ENCODE data around the gene CSNK2A2. TPM values are rescaled to one million over a fixed set of nuclear protein-coding genes. Genes with fewer than 3 reads are reported as not detected.

Gene CSNK2A2
- total RNA-seq, 1 donor from 2014 or later: 96.2 TPM

DNA sequence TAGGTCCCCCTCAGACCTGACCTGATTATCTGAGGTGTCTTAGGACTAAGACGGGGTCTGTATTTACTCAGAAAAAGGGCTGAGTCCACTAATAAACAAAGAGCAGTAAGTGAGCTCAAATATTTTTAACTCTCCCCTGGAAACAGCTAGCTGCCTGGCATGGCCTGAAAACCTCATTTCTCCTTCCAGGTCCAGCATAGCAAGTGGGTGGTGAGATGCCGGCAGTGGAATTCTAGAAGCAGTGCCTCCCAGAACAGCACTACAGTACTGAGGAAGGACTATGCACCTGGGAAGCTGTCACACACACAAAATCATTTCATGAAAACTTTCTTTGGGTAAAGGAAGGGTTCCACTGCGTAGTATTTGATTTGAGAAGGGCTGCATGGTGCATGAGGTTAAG lies 39.2 kb downstream of the CSNK2A2 start:
- Histone ChIP-seq H3K27me3 (ENCODE audit: insufficient read depth, low read length) (no peaks in the 10 kb centered on the region), H4K20me1 (ENCODE audit: insufficient read depth, low read length) (no peaks in the 10 kb centered on the region), H3K36me3 (ENCODE audit: insufficient read depth, low read length) (peaks cover 30% of the 10 kb centered on the region), H3K79me2 (ENCODE audit: insufficient read depth, low read length) (no peaks in the 10 kb centered on the region), H3K27ac (ENCODE audit: low read depth, low read length) (no peak overlapping the region), H2AFZ (ENCODE audit: low read depth, low read length) (no peak overlapping the region), H3K4me2 (ENCODE audit: low read length) (no peak overlapping the region), H3K9ac (ENCODE audit: low read length) (no peak overlapping the region), H3K4me1 (ENCODE audit: insufficient read depth, low read length) (no peaks in the 10 kb centered on the region), H3K4me3 (ENCODE audit: insufficient read depth, low read depth, low read length) (no peak overlapping the region), H3K9me3 (ENCODE audit: insufficient read depth, low read depth, low read length) (no peaks in the 10 kb centered on the region)
- Mint-ChIP-seq H3K27ac (ENCODE audit: unreplicated experiment) (no peak overlapping the region), H3K4me1 (ENCODE audit: low read depth, unreplicated experiment) (no peaks in the 10 kb centered on the region), H3K4me3 (ENCODE audit: unreplicated experiment) (no peak overlapping the region), H3K36me3 (ENCODE audit: low read depth, unreplicated experiment) (peaks cover 18% of the 10 kb centered on the region), H3K27me3 (ENCODE audit: low read depth, unreplicated experiment) (no peaks in the 10 kb centered on the region), H3K9me3 (ENCODE audit: unreplicated experiment) (no peaks in the 10 kb centered on the region)
- TF ChIP-seq CTCF (IDR thresholded peaks at IDR 0.05; ENCODE audit: insufficient read depth, low read depth, low read length) (no peak), EZH2 (IDR thresholded peaks at IDR 0.05; ENCODE audit: insufficient read depth, low read length) (no peak)
- DNase-seq (ENCODE audit: low read depth): no peak
- FAIRE-seq: no peak

DNA sequence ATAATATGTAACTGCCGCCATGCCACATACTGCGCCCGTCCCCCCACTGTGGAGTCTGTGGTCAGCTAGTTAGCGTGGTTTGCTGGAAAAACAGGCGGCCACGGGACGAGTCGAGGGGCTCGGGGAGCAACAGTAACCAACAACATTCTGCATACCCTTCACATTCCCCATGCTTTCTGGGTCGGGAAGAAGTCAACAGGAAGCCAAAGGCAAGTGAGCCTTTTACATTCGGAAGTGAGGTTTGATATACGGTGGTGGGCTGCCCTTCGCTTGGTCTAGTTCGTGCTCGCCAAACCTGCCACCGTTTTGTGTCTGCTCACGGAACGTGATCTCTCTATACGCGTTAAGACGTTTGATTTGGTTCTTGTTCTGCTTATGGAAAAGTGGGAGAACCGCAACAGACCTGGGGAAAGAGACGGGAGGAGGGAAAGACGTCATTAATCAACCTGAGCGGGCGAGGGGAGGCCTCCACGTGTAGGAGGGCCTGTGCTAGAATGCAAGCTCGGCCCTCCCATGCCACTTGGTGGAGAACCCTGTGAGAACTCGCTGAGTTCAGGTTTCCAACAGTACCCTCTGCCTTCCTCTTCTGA lies 39.9 kb downstream of the CSNK2A2 start:
- peaks cover 23% of the 10 kb centered on the region for H3K36me3 ChIP-seq (ENCODE audit: insufficient read depth, low read length)
- H3K4me2 ChIP-seq (ENCODE audit: low read length): no peak overlapping the region
- no peak overlapping the region for H3K27ac ChIP-seq (ENCODE audit: low read depth, low read length)
- H3K4me1 Mint-ChIP-seq (ENCODE audit: low read depth, unreplicated experiment): no peaks in the 10 kb centered on the region
- H4K20me1 ChIP-seq (ENCODE audit: insufficient read depth, low read length): no peaks in the 10 kb centered on the region
- H3K79me2 ChIP-seq (ENCODE audit: insufficient read depth, low read length): no peaks in the 10 kb centered on the region
- H3K36me3 Mint-ChIP-seq (ENCODE audit: low read depth, unreplicated experiment): peaks cover 17% of the 10 kb centered on the region
- H3K27ac Mint-ChIP-seq (ENCODE audit: unreplicated experiment): no peak overlapping the region
- H3K27me3 ChIP-seq (ENCODE audit: insufficient read depth, low read length): no peaks in the 10 kb centered on the region
- no peak overlapping the region for H3K4me3 ChIP-seq (ENCODE audit: insufficient read depth, low read depth, low read length)
- no peak for FAIRE-seq
- TF ChIP-seq EZH2 (IDR thresholded peaks at IDR 0.05; ENCODE audit: insufficient read depth, low read length) (no peak), CTCF (IDR thresholded peaks at IDR 0.05; ENCODE audit: insufficient read depth, low read depth, low read length) (no peak)
- no peaks in the 10 kb centered on the region for H3K9me3 ChIP-seq (ENCODE audit: insufficient read depth, low read depth, low read length)
- no peak overlapping the region for H3K9ac ChIP-seq (ENCODE audit: low read length)
- H3K27me3 Mint-ChIP-seq (ENCODE audit: low read depth, unreplicated experiment): no peaks in the 10 kb centered on the region
- H3K4me3 Mint-ChIP-seq (ENCODE audit: unreplicated experiment): no peak overlapping the region
- H3K4me1 ChIP-seq (ENCODE audit: insufficient read depth, low read length): no peaks in the 10 kb centered on the region
- DNase-seq (ENCODE audit: low read depth): no peak
- no peak overlapping the region for H2AFZ ChIP-seq (ENCODE audit: low read depth, low read length)
- H3K9me3 Mint-ChIP-seq (ENCODE audit: unreplicated experiment): no peaks in the 10 kb centered on the region

DNA sequence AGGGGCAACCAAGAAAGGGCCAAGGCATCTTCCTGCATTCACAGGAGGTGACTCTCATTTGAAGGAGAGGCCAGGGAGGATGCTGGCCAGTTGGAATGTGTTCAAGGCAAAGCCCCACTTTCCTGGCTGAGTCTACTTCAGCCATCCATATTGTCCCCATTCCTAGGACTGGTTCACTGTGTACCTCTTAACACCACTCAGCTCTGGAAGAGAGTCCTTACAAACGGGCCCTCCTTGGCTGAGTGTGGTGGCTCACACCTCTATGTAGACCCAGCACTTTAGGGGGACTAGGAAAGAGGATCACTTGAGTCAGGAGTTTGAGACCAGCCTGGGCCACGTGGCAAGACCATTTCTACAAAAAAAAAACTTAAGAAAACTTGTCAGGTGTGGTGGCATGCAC lies 40.7 kb downstream of the CSNK2A2 start:
- H3K27ac ChIP-seq (ENCODE audit: low read depth, low read length): no peak overlapping the region
- H3K4me3 ChIP-seq (ENCODE audit: insufficient read depth, low read depth, low read length): no peak overlapping the region
- H3K36me3 ChIP-seq (ENCODE audit: insufficient read depth, low read length): peaks cover 18% of the 10 kb centered on the region
- H3K4me1 ChIP-seq (ENCODE audit: insufficient read depth, low read length): no peaks in the 10 kb centered on the region
- H3K27me3 ChIP-seq (ENCODE audit: insufficient read depth, low read length): no peaks in the 10 kb centered on the region
- H4K20me1 ChIP-seq (ENCODE audit: insufficient read depth, low read length): no peaks in the 10 kb centered on the region
- H3K4me1 Mint-ChIP-seq (ENCODE audit: low read depth, unreplicated experiment): no peaks in the 10 kb centered on the region
- H2AFZ ChIP-seq (ENCODE audit: low read depth, low read length): no peak overlapping the region
- no peaks in the 10 kb centered on the region for H3K9me3 Mint-ChIP-seq (ENCODE audit: unreplicated experiment)
- no peak overlapping the region for H3K4me3 Mint-ChIP-seq (ENCODE audit: unreplicated experiment)
- no peaks in the 10 kb centered on the region for H3K79me2 ChIP-seq (ENCODE audit: insufficient read depth, low read length)
- no peak for DNase-seq (ENCODE audit: low read depth)
- FAIRE-seq: no peak
- H3K36me3 Mint-ChIP-seq (ENCODE audit: low read depth, unreplicated experiment): peaks cover 15% of the 10 kb centered on the region
- TF ChIP-seq CTCF (IDR thresholded peaks at IDR 0.05; ENCODE audit: insufficient read depth, low read depth, low read length): no peak
- TF ChIP-seq EZH2 (IDR thresholded peaks at IDR 0.05; ENCODE audit: insufficient read depth, low read length): no peak
- H3K4me2 ChIP-seq (ENCODE audit: low read length): no peak overlapping the region
- H3K9ac ChIP-seq (ENCODE audit: low read length): no peak overlapping the region
- H3K27ac Mint-ChIP-seq (ENCODE audit: unreplicated experiment): no peak overlapping the region
- H3K9me3 ChIP-seq (ENCODE audit: insufficient read depth, low read depth, low read length): no peaks in the 10 kb centered on the region
- H3K27me3 Mint-ChIP-seq (ENCODE audit: low read depth, unreplicated experiment): no peaks in the 10 kb centered on the region

All from astrocyte (in vitro differentiated cells and primary cell).